Measurements from ENCODE around the gene SLC33A1. TPM values are rescaled to one million over a fixed set of nuclear protein-coding genes. Genes with fewer than 3 reads are reported as not detected.

SLC33A1 gene
- total and polyA plus RNA-seq, 2 of the 8 experiments (the other 6 are each of a cell fraction or from before 2014, with no cell fraction given): 15.6 to 24.2 TPM

DNA sequence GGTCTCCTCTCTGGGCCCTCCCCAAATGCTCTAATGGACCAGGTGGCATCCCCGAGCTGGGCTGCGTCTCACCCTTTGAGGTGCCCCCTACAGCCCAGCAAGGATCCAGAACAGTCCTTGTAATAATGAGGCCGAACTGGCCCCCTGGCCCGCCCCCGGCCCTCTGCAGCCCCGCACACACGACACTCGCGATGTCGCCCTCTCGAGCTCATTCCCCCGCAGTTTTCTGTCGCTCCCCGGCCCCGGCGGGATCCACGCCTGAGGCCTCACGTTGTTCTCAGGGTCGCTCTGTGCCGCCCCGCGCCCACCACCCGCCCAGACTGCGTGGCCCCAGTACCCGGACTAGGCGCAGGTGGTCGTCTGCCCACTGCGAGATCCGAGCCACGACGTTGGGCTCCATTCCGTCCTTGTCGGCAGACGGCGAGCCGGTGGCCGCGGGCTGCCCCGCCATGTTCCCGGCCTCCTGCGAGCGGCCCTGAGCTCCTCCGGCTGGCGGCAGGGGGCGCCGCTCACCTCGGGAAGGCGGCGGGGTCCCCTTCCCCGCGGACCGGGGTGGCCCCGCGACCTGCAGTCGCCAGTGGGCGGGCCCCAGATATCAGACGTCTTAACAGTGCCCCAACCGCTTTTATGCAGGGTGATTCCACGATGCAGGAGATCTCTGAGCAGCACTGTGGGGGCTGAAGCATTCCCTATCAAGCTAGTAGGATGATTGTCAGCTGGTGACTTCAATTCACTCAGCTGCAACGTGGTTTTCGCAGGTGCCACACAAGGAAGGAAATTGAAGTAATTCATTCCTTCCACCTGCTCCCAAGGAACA lies 48.2 kb downstream of the SLC33A1 start, which contains the start of gene C3orf33 (continued):
- TF ChIP-seq BRCA1 (IDR thresholded peaks at IDR 0.05; ENCODE audit: low read depth, low read length) (no peak), HDAC6 (IDR thresholded peaks at IDR 0.05; ENCODE audit: low read depth, low read length) (no peak), EP300 (IDR thresholded peaks at IDR 0.05; ENCODE audit: borderline replicate concordance in 1 of 2, low read depth in 2 of 2, low read length in 2 of 2) (no peak), PHF8 (conservative IDR thresholded peaks at IDR 0.05; ENCODE audit: low read depth, low read length) (peak; percentile 88), CHD2 (IDR thresholded peaks at IDR 0.05; ENCODE audit: low read length) (no peak), EGR1 (IDR thresholded peaks at IDR 0.05; ENCODE audit: borderline replicate concordance, low read depth, low read length) (no peak), SIN3A (conservative IDR thresholded peaks at IDR 0.05 in 1 of 2, IDR thresholded peaks at IDR 0.05 in 1 of 2; ENCODE audit: low read depth in 1 of 2, low read length in 2 of 2) (no peak), SP2 (IDR thresholded peaks at IDR 0.05; ENCODE audit: low read length) (no peak), CBX8 (IDR thresholded peaks at IDR 0.05; ENCODE audit: borderline replicate concordance, low read depth, low read length) (no peak), CBX5 (IDR thresholded peaks at IDR 0.05; ENCODE audit: low read depth, low read length) (no peak), GTF2F1 (IDR thresholded peaks at IDR 0.05; ENCODE audit: borderline replicate concordance, low read depth, low read length) (no peak), ZNF274 (IDR thresholded peaks at IDR 0.05; ENCODE audit: borderline replicate concordance, extremely low read depth, low read length) (no peak), NRF1 (IDR thresholded peaks at IDR 0.05; ENCODE audit: low read depth, low read length) (no peak), KDM5A (IDR thresholded peaks at IDR 0.05; ENCODE audit: low read length) (no peak), CREB1 (IDR thresholded peaks at IDR 0.05) (no peak), RNF2 (IDR thresholded peaks at IDR 0.05; ENCODE audit: borderline replicate concordance, low read depth, low read length, missing control alignments, poor library complexity, severe bottlenecking) (no peak)
- TF ChIP-seq, protein P1, sequence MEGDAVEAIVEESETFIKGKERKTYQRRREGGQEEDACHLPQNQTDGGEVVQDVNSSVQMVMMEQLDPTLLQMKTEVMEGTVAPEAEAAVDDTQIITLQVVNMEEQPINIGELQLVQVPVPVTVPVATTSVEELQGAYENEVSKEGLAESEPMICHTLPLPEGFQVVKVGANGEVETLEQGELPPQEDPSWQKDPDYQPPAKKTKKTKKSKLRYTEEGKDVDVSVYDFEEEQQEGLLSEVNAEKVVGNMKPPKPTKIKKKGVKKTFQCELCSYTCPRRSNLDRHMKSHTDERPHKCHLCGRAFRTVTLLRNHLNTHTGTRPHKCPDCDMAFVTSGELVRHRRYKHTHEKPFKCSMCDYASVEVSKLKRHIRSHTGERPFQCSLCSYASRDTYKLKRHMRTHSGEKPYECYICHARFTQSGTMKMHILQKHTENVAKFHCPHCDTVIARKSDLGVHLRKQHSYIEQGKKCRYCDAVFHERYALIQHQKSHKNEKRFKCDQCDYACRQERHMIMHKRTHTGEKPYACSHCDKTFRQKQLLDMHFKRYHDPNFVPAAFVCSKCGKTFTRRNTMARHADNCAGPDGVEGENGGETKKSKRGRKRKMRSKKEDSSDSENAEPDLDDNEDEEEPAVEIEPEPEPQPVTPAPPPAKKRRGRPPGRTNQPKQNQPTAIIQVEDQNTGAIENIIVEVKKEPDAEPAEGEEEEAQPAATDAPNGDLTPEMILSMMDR (IDR thresholded peaks at IDR 0.05; ENCODE audit: control extremely low read depth in 1 of 3, insufficient read depth in 1 of 3, low read depth in 1 of 3, low read length in 3 of 3): peak; percentile 85 to 89 (median 86)
- TF ChIP-seq, protein P2, sequence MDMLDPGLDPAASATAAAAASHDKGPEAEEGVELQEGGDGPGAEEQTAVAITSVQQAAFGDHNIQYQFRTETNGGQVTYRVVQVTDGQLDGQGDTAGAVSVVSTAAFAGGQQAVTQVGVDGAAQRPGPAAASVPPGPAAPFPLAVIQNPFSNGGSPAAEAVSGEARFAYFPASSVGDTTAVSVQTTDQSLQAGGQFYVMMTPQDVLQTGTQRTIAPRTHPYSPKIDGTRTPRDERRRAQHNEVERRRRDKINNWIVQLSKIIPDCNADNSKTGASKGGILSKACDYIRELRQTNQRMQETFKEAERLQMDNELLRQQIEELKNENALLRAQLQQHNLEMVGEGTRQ (IDR thresholded peaks at IDR 0.05; ENCODE audit: low read length): no peak
